ELR (cell line): Measurements from ENCODE around the gene ANK3.
"Not testable (repeated sequence)": the region's sequence is repeated elsewhere in the genome, so short reads cannot be mapped to it uniquely, and the experiment has no call there.

Experiments used
- DNase-seq: peaks from one replicate; pipeline ENCODE4 v3.0.0-alpha.2; 2015; ENCODE audit warnings: low read depth

ANK3 gene

DNA sequence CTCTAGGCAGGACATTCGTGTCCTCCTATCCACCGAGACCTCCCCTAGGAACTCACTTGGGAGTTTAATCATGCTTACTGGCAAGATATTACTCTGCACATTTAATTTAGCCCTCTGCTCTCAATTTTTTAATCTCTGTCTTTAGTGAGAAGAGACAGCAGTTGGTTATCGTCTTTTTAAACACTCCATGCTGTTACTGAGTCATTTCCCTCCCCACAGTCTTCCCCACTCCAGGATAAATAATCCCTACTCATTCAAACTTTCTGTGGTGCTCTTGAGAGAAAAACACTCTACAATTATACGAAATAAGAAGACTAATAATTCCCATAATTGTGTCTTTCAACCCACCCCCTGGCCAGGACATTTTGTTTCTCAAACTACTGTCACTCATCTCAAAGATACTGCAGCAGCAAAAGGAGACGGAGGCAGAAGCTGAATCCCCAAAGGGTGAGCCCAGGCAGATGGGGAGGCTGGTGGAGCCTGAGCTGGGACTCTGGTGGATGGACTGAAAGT is 84.2 kb downstream of the ANK3 start:
- DNase-seq: peak; percentile 41

DNA sequence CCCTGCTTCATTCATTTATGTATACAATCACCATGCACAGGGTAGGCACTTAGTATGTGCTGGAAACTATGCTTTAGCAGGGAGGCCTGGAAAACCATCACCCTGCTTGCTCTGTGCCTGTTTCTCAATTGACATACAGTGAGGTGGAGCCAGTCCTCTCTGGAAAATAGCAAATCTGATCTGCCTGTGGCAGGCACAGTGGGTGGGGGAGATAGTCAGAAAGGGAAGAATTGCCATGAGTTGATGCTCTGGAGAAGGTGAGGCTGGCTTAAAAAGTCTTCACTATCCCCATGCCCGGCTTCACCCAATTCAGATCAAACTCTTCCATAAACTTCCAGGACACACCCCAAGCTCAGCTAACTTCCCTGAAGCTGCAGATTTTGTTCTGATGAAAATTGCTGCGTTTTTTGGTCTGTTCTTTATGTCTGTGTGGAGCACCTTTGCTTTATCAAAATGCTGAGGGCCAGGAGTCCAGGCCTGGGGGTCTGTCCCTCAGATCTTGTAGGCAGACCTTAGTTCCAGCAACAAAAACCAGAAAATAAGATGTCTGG is 84.8 kb downstream of the ANK3 start:
- DNase-seq: no peak

DNA sequence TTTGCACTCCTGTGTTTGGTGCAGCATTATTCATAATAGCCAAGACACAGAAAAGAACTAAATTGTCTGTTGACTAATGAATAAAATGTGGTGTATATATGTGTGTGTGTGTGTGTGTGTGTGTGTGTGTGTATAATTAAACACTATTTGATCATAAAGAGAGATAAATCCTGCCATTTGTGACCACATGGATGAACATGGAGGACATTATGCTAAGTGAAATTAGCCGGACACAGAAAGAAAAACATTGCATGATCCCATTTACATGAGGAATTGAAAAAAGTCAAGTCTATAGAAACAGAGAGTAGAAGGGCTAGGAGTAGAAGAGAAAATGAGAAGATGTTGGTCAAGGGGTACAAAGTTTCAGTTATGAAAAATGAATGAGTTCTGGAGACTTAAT is 85.9 kb downstream of the ANK3 start:
- DNase-seq: no peak

- no peak for DNase-seq
These were observed 89.5 kb downstream of the ANK3 start for GRCh38 chr10:60299961-60300883.

DNA sequence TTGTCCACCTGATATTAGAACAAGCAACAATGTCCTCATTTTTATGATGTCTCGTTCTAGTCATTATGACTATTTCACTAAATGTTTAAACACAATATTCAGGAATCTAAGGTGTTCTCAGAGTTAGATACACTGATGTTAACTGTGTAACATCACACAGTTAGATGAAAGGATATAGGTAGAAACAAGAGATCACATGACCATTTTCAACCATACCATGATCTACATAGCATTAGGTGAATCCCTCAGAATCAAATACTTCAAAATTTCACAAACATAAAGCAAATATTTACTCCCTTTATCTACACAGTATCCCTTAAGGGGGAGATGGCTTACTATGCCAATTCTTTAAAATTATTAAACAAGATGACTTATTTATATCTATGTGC is 90.3 kb downstream of the ANK3 start:
- DNase-seq: no peak

DNA sequence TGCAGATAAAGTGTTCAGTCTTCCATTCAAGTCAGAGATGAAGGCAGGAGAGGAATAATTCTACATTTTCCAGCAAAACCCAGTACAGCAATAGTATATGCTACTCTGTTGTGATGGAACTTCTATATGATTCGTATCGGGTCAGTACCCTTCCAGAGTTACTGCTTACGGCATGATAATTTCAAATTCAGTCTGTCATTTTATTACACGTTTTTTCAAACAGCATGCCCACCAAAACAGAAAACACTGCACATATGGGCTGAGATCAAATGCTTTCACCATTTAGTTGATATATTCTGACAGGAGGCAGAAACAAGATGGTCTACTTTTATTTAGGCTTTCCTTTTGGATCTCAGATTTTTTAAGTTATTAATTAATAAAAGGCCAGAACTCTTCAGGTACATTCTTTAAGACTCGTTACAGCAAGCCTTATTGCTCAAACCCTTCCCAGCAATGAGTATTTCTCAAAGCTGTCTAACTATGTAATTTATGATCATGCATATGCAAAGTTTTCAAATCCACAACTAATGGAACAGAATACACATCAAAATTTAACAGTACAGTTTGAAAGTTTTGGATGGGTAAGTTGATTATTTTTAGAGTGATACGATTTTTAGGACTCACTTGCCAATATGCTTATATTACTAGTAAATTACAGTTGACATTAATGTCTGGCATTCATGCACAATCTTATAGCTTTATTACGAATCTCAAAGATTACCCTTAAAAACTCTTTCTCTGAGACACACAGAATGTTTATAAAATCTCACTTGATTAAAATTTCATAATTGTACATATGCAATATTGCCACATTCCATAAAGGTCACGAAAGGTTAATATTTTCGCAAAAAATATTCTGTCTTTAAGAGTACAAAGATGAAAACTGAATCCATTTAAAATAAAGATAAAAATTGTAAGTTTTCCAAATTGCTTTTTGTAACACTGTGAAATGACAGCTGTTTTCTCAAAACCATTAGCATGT is 91.0 kb downstream of the ANK3 start:
- no peak for DNase-seq

DNA sequence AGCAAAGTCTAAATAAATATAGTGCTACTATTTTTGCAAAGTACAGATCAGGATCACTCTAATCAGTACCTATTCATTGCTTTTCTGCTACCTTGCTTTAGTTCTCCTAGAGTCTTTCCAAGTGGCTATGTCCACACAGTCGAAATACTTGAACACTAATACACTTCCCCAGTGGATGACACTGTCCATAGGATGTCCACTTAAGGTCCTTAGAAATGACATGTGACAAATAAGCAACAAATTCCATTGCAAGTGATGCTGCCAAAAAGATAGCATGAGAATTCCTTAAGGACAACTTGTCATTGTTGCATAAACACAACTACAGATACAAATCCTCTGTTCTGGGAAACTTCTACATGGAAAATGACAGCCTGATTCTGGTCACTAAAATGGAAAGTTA is 93.6 kb downstream of the ANK3 start:
- DNase-seq: no peak

DNA sequence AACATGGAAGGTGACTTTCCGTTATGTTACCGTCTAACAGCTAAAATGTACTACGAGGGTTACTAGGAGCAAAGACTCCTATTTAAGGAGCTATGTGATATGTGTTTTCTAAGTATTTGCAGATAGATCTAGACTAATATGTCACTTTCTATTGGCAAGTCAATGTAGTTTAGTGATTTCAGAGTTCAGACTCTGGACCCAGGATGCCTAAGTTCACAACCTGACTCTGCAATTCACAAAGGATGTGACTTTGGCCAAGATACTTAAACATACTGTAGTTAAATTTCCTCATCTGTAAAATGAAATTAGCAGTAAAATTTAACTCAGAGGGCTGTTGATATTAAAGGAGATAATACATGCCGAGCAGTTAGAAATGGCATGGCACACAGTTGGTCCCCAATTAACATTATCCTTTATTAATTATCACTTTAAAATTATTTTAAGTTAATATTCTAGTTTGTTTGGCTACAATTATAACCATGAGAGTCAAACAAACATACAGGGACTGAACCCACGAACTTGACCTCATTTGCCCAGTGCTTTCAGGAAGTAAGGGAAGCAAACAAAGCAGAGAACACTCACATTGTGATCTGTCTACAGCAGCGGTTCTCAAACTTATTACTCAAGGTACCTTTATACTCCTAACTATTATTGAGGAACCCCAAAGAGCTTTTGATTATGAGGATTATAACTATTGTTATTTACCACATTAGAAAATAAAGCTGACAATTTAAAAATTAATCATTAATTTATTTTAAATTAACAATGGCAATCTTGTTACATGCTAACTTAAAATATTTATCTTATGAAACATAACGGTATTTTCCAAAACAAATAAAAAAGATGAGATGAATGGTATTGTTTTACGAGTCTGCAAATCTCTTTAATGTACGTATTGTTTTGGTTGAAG is 94.4 kb downstream of the ANK3 start:
- DNase-seq: no peak

DNA sequence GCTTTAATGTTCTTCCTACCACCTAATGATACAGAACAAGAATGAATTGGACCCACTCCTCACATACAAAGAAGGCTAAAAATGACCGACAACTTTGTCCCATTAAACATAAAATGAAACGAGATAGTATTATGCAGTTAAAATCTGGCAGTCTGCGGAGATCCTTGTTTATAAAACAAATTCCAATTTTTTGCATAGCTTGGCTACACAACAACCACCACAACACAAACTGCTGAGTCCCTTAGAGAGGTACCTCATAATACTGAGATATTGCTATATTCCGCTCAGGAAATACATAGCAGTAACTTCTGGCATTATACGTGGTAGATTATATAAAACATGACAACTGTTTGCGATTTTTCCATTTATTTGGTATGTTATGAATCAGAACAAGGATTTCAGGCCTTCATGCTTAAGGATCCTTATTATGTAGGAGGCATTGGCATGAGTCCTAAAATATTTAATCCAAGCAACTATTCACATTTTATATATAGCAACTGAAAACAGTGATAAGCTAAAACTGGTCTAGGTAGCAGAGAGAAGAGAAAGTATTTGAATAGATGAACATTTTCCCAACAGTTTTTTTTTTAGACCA is 96.0 kb downstream of the ANK3 start:
- no peak for DNase-seq

DNA sequence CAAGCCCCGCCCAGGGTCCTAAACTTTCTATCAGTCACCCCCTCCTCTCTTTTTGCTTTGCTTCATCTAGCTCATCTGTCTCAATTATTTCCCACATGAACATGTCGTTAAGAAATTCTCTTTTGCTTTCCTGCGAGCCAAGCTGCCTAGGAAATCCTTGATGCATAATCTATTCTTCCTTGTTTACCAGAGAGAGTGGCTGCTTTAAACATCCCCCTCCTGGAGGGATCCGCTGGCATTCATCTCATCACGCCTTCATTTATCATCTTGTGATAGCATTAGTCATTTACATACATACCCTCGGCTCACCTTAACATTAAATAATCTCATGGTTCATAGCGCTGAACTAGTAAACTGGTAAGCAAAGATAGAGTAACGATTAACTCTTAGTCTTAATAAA is 96.7 kb downstream of the ANK3 start:
- DNase-seq: no peak

- not testable (repeated sequence) for DNase-seq
These were observed 97.1 kb downstream of the ANK3 start for GRCh38 chr10:60292536-60292935.

DNA sequence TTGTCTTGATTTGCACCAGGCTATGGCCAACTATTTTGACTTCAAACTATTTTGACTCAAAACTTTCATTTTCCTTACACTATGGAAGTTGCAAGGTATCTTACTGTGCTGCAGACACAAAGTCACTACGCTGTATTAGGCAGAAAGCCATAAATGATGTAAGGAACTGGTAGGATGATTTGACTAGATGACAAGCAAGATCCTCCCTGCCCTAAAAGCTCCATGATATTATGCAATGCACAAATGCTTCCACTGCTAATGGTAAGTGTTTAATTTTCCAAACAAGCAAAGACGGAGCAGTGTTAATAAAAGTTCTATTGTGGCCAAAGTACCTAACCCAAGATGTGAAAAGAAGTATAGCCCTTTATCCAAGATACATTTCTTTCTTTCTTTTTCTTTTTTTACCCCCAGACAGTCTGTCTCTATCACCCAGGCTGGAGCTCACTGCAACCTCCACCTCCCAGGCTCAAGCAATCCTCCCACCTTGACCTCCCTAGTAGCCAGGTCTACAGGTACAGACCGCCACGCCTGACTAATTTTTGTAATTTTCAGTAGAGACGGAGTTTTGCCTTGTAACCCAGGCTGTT is 98.2 kb downstream of the ANK3 start:
- no peak for DNase-seq

- DNase-seq: no peak
These were observed 99.1 kb downstream of the ANK3 start for GRCh38 chr10:60290558-60290957.

GRCh38 chr10:60289800-60290199 is 99.9 kb downstream of the ANK3 start:
- no peak for DNase-seq

DNA sequence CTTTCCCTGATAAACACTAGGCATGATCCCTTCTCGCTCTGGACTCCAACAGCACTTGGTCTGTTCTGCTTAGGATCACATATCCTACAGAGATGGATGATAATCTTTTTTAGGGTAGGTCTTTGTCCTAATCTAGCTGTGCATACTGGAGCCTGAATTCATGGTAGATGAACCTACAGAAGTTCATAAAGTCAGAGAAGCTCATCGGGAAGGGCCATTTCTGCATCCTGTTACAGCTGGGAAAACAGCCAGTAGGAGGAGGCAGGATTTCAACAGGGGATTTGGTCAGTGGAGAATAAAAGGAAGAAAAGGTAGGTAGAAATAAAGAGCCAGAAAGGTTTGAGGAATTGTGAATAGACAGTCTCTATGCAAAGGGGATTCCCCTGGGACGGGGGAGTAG is 101.4 kb downstream of the ANK3 start:
- no peak for DNase-seq

- DNase-seq: no peak
These were observed 103.1 kb downstream of the ANK3 start for GRCh38 chr10:60286559-60286958.

GRCh38 chr10:60283397-60283796 is 106.3 kb downstream of the ANK3 start:
- peak; percentile 56 for DNase-seq

- DNase-seq: peak; percentile 78
These were observed 106.8 kb downstream of the ANK3 start for GRCh38 chr10:60282771-60283353.

DNA sequence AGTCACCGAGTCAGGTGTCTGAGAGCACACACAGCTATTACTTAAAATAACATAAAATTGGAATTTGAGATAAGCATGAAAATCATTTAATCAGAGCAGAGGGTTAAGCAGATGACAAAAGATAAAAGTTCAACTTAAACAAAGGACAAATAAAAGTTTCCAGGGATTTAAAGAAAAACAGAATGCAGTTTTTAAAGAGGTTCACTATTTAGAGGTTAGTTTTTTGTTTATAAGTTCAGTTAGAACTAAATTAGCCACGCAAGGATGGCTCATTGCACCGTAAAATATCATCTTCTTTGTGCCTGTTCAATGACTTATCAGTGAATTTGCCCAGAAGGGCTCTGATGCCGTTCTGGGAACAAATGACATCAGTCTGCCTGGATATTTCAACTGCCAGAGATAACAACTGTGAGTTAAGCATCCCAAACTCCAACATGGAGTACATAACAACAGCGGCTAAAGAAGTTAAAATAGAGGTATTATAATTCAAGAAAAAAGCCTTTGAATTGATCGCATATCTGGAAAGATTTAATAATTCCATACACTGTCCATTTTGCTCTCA is 107.8 kb downstream of the ANK3 start:
- no peak for DNase-seq

GRCh38 chr10:60281331-60281730 is 108.3 kb downstream of the ANK3 start:
- no peak for DNase-seq
